ENCODE measurements around the gene DOCK1.

Gene DOCK1

DNA sequence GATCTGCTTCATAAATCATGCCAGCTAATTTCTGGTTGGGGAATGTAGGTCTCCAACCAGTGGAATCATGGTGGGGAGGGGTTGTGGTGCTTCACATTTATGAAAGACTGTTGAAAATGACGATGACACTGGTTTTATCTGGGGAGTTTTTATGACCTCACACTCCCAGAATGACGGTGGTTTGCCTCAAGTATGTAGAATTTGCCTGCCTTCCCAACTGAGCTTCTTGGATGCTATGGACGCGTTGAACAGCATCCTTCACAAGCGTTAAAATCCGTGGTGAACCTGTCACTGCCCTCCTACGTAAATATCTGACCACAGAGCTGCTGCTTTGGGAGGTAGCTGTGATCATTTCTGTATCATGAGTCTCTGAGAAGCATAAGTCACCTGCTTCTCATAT, 287.9 kb downstream of the DOCK1 start:
- DNase-seq: no peak

DNA sequence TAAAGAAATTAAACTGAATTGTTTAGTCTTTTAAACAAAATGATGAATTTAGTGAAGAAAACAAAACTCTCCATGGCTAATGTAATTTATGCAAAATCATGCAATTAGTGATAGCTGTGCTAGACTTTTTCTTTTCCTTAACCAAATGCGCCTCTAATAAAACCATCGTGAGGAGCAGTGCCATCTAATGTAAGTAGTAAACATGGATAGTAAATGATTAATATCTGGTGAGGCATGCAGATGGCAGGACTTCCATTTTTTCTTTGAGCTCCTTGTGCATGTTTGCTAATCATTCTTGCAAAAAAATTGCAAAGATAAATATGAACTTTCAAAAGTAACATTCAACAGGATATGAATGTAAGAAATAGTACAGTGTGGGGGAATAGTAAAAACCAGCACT, 288.9 kb downstream of the DOCK1 start:
- no peak for DNase-seq

DNA sequence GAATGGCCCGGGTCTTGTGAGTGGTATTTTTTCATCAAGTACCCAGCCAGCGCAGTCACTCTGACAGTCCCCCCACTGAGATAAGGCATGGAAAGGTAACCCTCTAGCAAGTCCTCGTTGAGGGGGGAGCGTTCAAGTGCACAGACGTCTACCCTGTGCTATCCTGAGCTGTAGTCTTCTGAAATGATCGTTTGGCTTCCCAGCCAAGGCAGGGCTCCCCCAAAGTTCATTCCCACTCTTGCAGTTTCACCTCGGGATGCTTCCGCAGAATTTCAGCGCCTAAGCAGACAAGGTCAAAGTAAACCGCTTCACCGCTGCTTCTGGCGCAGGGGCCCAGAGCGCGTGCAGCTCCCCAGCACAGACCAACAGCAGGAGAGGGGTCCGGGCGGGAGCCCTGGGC, 289.4 kb downstream of the DOCK1 start:
- no peak for DNase-seq

DNA sequence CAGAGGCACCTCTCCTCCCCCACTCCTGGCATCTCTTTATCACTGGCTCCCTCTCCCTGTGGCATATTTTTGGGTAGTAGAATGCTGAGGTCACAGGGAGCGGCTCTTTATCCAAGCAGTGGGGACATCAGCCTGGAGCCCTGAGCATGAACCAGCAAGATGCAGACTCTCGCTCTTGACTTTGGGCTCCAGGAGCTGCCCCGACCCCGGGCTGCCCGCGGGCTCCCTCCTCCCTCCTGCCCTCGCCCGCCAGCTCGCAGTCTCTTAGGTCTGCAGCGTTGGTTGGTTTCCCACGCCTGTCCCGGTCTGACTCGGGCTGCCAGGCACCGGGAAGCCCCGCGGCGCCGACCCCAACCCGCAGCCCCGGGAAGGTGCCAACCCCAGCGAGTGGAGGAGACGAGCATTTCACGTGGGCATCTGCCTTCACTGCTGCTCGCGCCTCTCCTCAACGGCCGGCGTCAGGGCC, 289.8 kb downstream of the DOCK1 start:
- no peak for DNase-seq

DNA sequence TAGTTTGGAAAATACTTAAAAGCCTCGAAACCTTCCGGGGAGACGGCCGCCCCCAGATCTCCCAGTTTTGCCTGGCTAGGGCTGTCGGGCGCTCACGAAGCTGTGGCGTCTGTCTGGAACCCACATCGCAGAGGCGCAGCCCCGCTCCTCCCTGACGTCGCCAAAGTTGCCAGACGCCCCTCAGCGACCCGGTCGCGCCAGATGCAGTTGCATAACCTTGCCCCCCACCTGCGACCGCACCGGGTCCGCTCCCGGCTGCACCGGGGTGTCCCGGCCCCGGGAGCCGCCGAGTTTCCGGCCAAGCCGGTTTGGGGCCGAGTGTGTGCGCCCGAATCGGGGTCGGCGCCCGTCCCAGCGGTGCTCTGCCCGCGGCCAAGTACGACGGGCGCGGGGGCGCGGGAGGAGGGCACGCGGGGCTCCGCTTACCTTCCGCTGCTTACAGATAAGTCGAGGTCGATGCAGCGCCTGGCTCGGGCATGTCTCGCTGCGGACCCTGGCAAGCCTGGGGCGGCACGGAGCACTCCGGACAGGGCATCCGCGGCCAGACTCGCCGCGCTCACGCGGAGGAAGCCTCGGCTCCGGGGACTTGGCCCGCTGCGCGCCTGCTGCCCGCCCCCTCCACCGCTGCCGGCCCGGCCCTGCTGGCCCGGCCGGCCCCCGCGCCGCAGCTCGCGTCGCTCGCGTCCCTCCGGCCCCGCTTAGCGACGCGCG, 290.5 kb downstream of the DOCK1 start:
- no peak for DNase-seq

DNA sequence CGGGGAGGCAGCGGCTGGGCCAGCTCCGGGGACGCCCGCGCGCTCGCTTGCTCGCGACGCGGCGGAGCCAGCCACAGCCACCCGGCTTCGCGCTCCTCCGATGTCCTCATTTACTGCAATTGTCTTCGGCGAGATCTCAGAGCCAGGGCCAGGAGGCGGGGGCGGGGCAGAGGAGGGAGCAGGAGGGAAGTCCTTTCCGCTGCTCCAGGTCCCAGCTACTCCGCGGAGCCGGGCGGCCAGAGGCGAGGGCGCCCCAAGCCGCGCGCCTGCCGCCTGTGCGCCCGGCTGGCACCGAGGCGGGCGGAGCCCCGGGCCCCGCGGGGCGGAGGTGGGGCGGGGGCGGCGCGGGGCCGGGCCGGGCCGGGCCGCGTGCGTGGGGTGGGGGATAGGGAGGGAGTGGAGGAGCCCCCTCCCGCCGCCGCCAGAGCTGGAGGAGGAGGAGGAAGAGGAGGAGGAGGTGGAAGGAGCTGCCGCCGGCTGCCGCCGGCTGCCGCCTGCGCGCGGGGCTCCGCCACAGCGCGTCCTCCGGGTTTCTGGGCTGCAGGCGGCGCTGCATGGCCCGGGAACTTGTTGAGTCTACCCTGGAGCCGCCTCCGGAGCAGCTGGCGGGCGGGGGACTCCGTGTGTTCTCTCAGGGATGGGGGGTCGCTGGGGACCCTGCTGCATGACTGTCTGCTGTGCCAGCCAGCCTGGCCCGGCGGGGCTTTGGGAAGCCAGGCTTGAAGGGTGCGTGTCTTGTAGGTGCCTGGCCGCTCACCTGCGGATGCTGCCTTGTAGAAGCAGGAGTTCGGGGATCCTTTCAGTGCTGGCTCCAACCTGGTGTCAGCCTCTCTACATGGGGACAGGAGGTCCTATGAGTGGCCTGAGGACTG, 291.3 kb downstream of the DOCK1 start, which contains the start of gene INSYN2A:
INSYN2A (minus strand) TSS at position 310 of the 872 bp plus-strand sequence. CDS start 20,196 bp downstream, outside the sequence.
- DNase-seq: no peak

DNA sequence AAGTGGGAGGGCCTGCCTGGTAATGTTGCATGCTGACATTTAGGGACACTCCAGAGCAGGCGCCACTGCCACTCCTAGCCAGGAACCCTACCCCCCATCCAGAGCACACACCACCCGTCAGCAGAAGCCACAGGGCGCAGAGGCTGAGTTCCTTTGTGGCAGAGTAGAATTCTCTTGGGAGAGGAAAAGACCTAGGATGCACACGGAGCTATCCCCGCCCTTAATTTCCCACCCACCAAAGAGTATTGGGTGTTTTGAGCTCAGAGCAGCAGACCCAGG, 291.9 kb downstream of the DOCK1 start:
- DNase-seq: no peak

DNA sequence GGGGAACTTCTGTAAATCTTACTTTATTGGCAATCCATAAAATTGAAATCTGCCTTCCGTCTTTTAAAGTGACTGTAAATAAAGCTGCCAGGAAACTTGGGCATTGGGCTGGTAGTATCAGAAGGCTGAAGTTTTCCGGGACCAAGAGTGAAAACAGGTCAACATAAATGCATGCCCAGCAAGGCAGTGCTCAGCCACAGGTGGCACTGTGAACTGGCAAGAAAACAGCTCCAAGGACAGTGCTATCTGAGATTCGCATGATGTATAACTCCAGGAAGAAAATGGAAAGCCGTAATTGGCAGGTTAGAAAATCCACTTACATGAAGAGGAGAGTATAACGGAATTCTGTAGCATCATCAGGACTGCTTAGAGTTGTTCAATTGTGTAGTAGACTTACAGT, 293.1 kb downstream of the DOCK1 start:
- DNase-seq: no peak

DNA sequence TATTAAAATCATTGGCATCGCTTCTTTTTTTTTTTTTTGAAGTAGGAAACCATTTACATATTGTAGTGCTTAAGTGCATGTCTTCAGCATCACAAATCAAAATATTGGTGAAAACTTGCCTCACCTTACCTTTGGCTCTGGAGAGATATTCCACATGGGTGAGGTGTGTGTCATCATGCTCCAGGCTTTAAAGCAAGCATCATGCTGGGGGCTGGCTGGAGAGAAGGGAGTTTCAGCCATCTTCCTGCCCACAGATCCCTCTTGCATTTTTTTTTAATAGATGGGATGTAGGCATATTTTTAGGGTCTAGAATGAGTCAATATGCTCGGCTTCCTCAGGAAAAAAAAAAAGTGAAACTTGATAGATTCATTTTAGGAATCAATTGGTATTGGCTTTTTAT, 293.5 kb downstream of the DOCK1 start:
- DNase-seq: no peak

DNA sequence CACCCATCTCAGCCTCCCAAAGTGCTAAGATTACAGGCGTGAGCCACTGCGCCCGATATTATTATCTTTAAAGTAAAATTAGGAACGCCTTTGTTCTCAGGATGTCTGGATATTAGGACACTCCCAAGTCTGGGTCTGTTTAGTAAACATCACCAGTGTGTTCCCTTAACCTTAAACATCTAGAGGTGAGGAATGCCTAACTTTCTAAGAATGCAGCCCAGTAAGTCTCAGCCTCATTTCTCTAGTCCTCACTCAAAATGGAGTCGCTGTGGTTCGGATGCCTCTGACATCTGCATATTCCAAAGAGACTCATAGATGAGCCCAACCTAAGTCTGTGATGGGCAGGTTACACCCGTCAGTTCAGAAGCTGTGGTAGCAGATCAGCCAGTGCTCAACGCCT, 295.4 kb downstream of the DOCK1 start:
- DNase-seq: no peak

DNA sequence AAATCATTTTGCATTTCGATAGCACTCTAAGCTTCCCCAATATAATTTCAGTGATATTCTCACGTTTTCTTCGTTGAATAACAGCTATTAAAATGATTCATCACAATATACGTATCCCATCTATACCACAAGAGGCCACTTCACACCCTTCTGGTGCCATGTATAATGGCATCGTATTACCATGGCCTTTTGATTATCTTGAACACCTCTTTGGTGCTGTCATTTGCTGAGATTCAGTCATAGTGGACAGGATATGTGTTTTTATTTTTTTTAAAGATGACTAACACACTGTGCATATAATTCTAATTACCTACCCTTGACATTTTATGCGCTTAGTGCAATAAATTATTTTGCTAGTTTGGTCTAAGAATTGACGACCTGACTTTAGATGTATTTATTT, 297.8 kb downstream of the DOCK1 start:
- DNase-seq: no peak

DNA sequence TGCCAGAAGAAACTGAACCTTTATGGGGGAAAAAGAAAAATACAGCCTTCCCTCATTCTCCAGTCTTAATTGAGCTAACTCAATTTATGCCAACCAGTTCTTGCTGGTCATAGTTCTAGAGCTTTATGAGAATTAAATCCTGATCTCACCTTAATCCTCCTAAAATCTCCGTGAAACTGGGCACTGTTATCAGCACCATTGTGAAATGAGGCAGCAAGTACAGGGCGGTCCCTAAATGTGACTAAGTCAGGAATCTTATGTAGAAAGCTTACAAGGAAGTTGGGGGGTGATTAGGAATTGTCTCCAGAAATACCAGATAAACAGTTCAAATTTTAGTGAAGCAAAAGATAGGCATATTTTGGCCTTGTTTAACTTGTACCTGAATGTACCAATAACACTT, 301.9 kb downstream of the DOCK1 start:
- DNase-seq: no peak

DNA sequence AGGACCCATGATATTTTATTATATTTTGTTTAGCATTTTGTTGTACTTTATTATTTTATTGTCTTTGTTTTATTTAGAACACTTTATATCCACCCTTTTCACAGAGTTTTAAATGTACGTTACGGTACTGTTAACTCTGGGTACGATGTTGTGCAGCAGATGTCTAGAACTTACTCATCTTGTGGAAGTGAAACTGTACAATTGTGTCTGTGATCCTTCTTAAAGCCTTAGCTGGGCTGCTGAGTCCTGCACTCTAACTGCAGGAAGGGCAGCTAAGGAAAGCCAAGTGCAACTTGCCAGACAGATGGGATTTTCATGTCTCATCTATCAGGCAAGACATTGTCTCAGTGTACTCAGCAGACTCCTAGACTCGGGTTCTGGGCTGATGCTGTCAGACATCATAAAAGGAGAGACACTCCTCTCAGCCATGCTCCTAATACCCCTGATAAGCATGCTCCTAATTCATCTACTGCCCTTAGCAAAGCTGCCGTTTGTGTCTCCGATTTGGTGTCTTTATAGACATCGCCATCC, 305.8 kb downstream of the DOCK1 start:
- no peak for DNase-seq

DNA sequence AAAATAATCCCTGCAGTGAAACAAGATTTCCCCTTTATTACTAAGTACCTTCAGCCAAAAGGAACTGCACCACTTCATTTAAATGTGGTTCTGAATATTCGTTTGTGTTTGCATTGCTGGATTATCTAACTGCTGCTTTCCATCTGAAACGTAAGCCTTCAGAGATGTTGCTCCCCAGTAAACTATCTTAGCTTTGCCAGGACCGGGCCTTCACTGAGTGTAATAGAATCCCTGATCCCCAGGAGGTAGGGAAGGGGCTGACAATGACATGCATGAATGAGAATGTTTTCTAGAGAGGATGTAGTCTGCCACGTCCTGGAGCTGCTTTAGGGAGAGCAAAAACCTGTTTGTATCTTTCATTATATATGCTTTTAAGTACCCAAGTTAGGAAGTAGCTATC, 310.6 kb downstream of the DOCK1 start:
- DNase-seq: no peak

DNA sequence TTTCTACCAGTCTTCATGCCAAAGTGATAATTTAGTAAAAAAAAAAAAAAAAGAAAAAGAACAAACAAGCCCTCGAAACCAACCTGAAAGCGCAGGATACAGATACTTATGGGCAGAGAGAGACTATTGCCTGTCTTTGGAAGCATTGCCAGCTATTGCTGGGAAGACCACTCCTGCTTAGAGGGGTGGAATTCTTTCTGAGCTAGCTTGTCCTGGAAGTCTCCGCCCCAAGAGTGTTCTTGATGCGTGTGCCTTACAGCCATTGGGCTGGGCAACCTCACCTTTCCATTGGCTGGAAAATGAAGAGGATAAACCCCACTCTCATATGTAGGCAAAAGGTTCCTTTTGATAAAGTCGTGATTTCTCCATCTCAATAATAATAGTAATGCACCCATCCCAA, 311.0 kb downstream of the DOCK1 start:
- DNase-seq: no peak

DNA sequence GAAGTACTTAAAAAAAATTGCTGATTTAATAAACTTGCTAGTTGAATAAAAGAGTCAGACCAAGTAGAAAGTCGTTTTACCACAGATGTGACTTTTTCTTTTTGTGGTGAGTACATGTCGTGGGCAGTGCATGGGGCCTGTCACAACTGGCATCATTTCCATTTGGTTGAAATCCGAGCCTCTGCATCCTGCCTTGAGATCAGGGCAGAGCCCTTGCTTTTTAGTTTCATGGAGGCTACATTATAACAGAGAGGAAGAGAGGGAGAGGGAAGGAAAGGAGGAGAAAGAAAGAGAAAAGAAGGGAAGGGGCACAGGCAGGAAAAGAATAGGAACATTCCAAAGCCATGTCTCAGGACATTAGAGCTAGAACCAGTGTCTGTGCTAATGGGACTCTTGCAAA, 311.6 kb downstream of the DOCK1 start:
- no peak for DNase-seq

DNA sequence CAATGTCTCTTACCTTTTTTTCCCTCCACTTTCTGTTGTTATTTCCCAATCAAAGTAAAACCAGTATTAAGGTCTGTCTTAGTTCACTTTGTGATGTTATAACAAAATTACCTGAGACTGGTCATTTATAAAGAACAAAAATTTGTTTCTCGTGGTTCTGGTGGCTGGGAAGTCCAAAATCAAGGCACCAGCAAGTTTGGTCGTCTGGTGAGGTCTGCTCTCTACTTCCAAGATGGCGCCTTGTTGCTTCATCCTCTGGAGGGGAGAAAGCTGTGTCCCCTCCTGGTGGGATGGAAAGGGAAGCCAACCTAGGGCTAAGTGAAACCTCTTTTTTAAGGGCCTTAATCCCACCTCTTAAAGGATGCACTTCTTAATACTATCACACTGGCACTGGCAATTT, 313.4 kb downstream of the DOCK1 start:
- no peak for DNase-seq

DNA sequence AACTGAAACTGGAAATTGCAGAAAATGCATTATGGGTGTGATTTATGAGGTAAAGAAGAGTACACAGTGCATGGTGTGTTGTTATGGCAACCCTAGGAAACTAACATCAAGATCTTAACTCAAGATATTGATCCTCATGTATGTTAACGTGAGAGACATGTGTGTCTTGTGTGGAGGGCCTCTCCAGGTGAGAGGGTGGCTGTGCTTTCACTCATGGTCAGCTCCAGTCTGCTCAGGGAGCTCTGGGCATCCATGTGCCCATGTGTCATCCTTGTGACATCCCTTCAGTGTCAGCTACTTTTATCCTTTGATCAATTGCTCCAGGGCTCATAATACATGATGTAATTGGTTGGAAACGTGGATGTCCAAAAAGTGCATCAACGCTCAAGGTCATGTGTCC, 316.1 kb downstream of the DOCK1 start:
- DNase-seq: no peak

DNA sequence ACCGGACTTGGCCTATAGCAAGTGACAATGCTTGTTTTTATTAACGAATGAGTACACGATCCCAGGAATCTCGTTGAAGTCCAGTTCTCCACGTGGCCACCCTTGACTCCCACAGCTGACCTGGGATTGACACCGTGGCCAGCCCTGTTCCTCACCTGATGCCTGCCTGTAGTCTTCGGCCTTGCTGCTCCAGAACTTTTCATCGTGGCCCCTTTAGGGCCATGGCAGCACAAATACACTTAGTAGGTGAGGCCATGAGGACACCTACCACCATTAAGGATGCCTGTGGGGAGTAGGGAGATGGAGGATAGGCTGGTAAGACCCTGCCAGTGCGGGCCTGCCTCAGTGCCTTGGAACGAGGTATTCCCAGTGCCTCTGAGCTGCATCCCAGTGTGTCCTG, 321.8 kb downstream of the DOCK1 start:
- no peak for DNase-seq

DNA sequence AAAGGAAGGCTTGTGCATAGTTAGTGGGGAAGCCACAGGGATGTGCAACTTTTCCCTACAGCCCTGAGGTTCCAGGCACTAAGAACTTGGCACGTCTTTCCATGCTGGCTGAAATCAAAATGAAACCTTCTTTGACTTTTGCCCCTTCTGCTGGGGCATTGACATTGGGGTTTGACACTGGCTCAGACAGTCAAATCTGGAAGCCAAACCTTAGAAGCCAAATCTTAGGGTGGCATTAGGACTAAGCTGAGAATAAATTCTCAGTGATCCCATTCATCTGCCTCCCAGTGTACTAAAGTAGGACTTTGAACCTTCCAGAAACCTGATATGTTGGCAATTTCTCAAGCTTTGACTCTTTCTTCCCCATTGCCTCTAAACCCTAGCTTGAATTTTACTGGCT, 322.4 kb downstream of the DOCK1 start:
- no peak for DNase-seq

DNA sequence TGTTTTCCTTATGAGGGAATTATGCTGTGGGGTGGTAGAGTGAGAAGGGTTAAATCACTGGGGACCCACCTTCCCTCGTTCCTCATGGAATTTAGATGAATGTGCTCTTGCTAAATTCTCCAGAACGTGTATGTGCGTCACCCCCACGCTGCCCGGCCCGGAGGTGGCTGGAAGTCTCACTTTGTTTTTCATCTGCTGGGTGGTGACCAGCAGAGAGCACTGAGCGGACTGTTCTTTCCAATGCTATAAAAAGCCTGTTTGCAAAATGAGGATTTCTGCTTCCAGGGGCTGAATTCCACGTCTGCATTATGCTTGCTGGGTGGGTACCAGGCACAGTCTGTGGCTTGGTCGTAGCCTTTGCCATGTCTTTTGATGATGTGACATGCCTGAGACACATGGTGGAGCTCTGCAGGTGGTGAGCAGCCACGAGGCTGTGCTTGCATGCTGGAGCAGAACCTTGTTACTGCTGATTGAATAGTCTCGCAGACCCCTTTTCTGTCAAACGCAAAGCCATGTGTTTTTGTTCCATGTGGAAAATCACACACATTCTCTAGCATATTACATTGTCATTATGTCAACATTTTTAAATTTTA, 323.1 kb downstream of the DOCK1 start:
- DNase-seq: no peak

DNA sequence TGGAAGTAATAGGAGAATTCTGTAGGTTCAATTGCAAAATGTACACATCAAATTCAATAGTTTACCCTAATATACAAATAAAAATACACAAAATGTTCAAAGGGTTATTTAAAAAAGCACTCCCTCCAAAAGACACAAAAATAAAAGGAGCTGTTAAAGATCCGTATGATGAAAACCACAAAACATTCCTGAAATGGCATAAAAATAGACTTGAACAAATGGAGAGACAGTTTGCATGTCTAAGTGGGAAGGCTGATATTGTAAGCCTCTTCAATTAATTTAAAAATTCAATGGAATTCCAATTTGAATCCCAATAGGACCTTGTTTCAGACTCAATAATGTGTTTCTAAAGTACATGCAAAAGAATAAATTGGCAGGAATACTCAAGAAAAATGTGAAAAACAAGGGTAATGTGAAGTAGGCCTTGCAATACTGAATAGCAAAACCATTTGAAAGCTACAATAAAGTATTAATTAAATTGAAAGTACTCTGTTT, 329.1 kb downstream of the DOCK1 start:
- no peak for DNase-seq

DNA sequence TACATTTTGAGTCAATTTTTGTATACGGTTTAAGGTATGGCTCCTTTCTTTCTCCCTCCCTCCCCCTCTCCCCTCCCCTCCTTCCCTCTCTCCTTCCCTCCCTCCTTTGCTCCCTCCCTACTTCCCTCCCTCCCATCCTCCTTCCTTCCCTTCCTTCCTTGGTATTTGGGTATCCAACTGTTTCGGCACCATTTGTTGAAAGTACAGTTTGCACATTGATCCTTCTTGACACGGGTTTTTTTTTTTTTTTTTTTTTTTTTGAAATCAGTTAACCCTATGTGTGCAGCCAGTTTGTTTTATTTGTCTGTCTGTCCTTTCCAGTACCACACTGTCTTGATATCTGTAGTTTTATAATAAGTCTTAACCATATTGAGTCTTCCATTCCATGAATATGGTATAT, 331.0 kb downstream of the DOCK1 start:
- DNase-seq: no peak

DNA sequence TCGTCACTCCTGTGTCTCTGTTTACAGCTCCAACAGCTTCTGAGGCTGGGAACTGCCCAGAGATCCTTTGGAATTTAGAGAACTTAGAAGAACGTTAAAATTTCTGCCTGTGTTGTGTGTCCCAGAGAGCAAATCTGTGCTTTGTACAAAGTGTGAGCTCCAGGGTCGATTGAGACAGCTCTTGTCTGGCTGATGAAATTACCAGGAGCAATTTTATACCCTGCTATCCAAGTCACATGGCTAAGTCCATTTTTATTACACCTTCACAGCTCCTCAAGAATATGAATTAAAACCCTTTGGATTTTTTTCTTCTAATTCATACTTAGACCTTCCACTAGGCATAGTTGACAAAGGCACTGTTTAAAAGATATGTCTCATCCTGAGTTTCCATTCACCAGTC, 337.7 kb downstream of the DOCK1 start:
- no peak for DNase-seq
